Immature natural killer cell (primary cell): ENCODE measurements around the gene DNAJC18. TPM values are rescaled to one million over a fixed set of nuclear protein-coding genes. Genes with fewer than 3 reads are reported as not detected.

ENCODE experiments used
- DNase-seq, 3 donors: peaks; one replicate each; pipeline ENCODE4 v3.0.0; 2022; ENCODE audit warnings: mixed read lengths in 1 of 3
- H3K27ac Mint-ChIP-seq, 6 donors: one replicate each; pipeline ENCODE4 v1.8.0; 2020; ENCODE audit warnings: mixed read lengths in 6 of 6, mild to moderate bottlenecking in 5 of 6, inconsistent platforms in 4 of 6, moderate library complexity in 3 of 6
- H3K27me3 Mint-ChIP-seq, 3 donors: one replicate each; pipeline ENCODE4 v1.8.0; 2020 to 2021; ENCODE audit warnings: low read depth in 3 of 3, mild to moderate bottlenecking in 3 of 3, mixed read lengths in 3 of 3, moderate library complexity in 3 of 3, inconsistent platforms in 1 of 3
- H3K36me3 Mint-ChIP-seq, 3 donors: one replicate each; pipeline ENCODE4 v1.8.0; 2020; ENCODE audit warnings: mixed read lengths in 3 of 3, inconsistent platforms in 2 of 3, mild to moderate bottlenecking in 2 of 3
- H3K4me1 Mint-ChIP-seq, 2 donors: one replicate each; pipeline ENCODE4 v1.8.0; 2020; ENCODE audit warnings: inconsistent platforms in 2 of 2, mild to moderate bottlenecking in 2 of 2, mixed read lengths in 2 of 2, moderate library complexity in 1 of 2
- H3K4me3 Mint-ChIP-seq, 5 donors: one replicate each; pipeline ENCODE4 v1.8.0; 2020; ENCODE audit warnings: mild to moderate bottlenecking in 5 of 5, mixed read lengths in 5 of 5, inconsistent platforms in 3 of 5, moderate library complexity in 3 of 5
- H3K9me3 Mint-ChIP-seq, 6 donors: one replicate each; pipeline ENCODE4 v1.8.0; 2020; ENCODE audit warnings: mild to moderate bottlenecking in 6 of 6, mixed read lengths in 6 of 6, inconsistent platforms in 4 of 6, moderate library complexity in 3 of 6
- polyA plus RNA-seq, 3 donors: library from polyadenylated mRNA; unstranded; fragments of 300-500 nt; fragmentation: Illumina TruSeq; gene quantifications; one replicate each; pipeline ENCODE4 v1.2.3, GENCODE V29; 2021

Gene DNAJC18
- polyA plus RNA-seq, 3 donors from 2014 or later: 3.7 to 4.3 TPM; not detected in 1

GRCh38 chr5:139399501-139400121 lies 39.7 kb downstream of the DNAJC18 start:
- Mint-ChIP-seq H3K4me3 (peak overlapping the region in 2 of 5 donors; percentile 5 to 7), H3K9me3 (no peaks in the 10 kb centered on the region), H3K27ac (peak overlapping the region in 2 of 6 donors; percentile 8 to 12), H3K27me3 (peaks cover 4 to 11% (median 8%) of the 10 kb centered on the region in 3 donors), H3K36me3 (peaks cover 0 to 5% (median 0%) of the 10 kb centered on the region in 3 donors), H3K4me1 (peaks cover 26 to 32% of the 10 kb centered on the region in 2 donors)
- no peak for DNase-seq

GRCh38 chr5:139397921-139398320 lies 41.4 kb downstream of the DNAJC18 start:
- no peak for DNase-seq
- H3K9me3 Mint-ChIP-seq: no peaks in the 10 kb centered on the region
- no peak overlapping the region for H3K27ac Mint-ChIP-seq
- H3K27me3 Mint-ChIP-seq: peaks cover 0 to 5% (median 2%) of the 10 kb centered on the region in 3 donors
- H3K4me3 Mint-ChIP-seq: no peak overlapping the region
- H3K36me3 Mint-ChIP-seq: peaks cover 0 to 5% (median 0%) of the 10 kb centered on the region in 3 donors
- peaks cover 18 to 21% of the 10 kb centered on the region in 2 donors for H3K4me1 Mint-ChIP-seq

- DNase-seq: no peak
- peaks cover 0 to 5% (median 0%) of the 10 kb centered on the region in 3 donors for H3K36me3 Mint-ChIP-seq
- no peak overlapping the region for H3K4me3 Mint-ChIP-seq
- no peak overlapping the region for H3K27ac Mint-ChIP-seq
- H3K27me3 Mint-ChIP-seq: peaks cover under 1 to 5% (median 2%) of the 10 kb centered on the region in 3 donors
- peaks cover 19 to 23% of the 10 kb centered on the region in 2 donors for H3K4me1 Mint-ChIP-seq
- no peaks in the 10 kb centered on the region for H3K9me3 Mint-ChIP-seq
These were observed 42.6 kb downstream of the DNAJC18 start for GRCh38 chr5:139396691-139397090.

- H3K4me3 Mint-ChIP-seq: peak overlapping the region in 2 of 5 donors; percentile 35 to 47
- H3K4me1 Mint-ChIP-seq: peaks cover 25 to 29% of the 10 kb centered on the region in 2 donors
- no peaks in the 10 kb centered on the region for H3K9me3 Mint-ChIP-seq
- H3K27ac Mint-ChIP-seq: no peak overlapping the region
- no peak for DNase-seq
- H3K27me3 Mint-ChIP-seq: peaks cover 2 to 7% (median 7%) of the 10 kb centered on the region in 3 donors
- peaks cover 0 to 5% (median 0%) of the 10 kb centered on the region in 3 donors for H3K36me3 Mint-ChIP-seq
These were observed 43.3 kb downstream of the DNAJC18 start for GRCh38 chr5:139395844-139396640.

GRCh38 chr5:139394654-139395566 lies 44.4 kb downstream of the DNAJC18 start, which contains the start of gene PROB1:
TSS of gene PROB1 (minus strand) at chr5:139395104. CDS start at chr5:139395081, 23 bp downstream.
- DNase-seq: no peak
- Mint-ChIP-seq H3K27me3 (peaks cover 8 to 10% (median 10%) of the 10 kb centered on the region in 3 donors), H3K36me3 (peaks cover 0 to 5% (median 0%) of the 10 kb centered on the region in 3 donors), H3K9me3 (no peaks in the 10 kb centered on the region), H3K4me1 (peaks cover 37 to 41% of the 10 kb centered on the region in 2 donors), H3K27ac (no peak within 1 kb of the TSS), H3K4me3 (peak within 1 kb of the TSS; percentile 35 to 92 (median 90))

GRCh38 chr5:139394123-139394653 lies 45.1 kb downstream of the DNAJC18 start:
- H3K36me3 Mint-ChIP-seq: peaks cover 0 to 2% (median 0%) of the 10 kb centered on the region in 3 donors
- H3K4me1 Mint-ChIP-seq: peaks cover 40 to 41% of the 10 kb centered on the region in 2 donors
- H3K27me3 Mint-ChIP-seq: peaks cover 15 to 17% (median 15%) of the 10 kb centered on the region in 3 donors
- H3K4me3 Mint-ChIP-seq: peak overlapping the region; percentile 25 to 92 (median 90)
- H3K9me3 Mint-ChIP-seq: no peaks in the 10 kb centered on the region
- no peak overlapping the region for H3K27ac Mint-ChIP-seq
- DNase-seq: peak; percentile 58 to 63 (median 59)

GRCh38 chr5:139393497-139394122 lies 45.7 kb downstream of the DNAJC18 start:
- no peaks in the 10 kb centered on the region for H3K36me3 Mint-ChIP-seq
- H3K9me3 Mint-ChIP-seq: no peaks in the 10 kb centered on the region
- H3K4me3 Mint-ChIP-seq: peak overlapping the region; percentile 86 to 92 (median 91)
- H3K4me1 Mint-ChIP-seq: peaks cover 41 to 44% of the 10 kb centered on the region in 2 donors
- H3K27me3 Mint-ChIP-seq: peaks cover 15 to 17% (median 17%) of the 10 kb centered on the region in 3 donors
- no peak for DNase-seq
- peak overlapping the region in 3 of 6 donors; percentile 40 to 64 (median 49) for H3K27ac Mint-ChIP-seq

- Mint-ChIP-seq H3K4me1 (peaks cover 41 to 50% of the 10 kb centered on the region in 2 donors), H3K4me3 (peak overlapping the region; percentile 86 to 92 (median 91)), H3K27ac (peak overlapping the region; percentile 48 to 82 (median 70)), H3K36me3 (no peaks in the 10 kb centered on the region), H3K27me3 (peaks cover 15 to 17% (median 17%) of the 10 kb centered on the region in 3 donors), H3K9me3 (no peaks in the 10 kb centered on the region)
- DNase-seq: peak; percentile 73 to 77 (median 74)
These were observed 46.4 kb downstream of the DNAJC18 start for GRCh38 chr5:139392678-139393496.

GRCh38 chr5:139392324-139392677 lies 47.0 kb downstream of the DNAJC18 start:
- H3K4me1 Mint-ChIP-seq: peaks cover 41 to 53% of the 10 kb centered on the region in 2 donors
- no peaks in the 10 kb centered on the region for H3K36me3 Mint-ChIP-seq
- no peaks in the 10 kb centered on the region for H3K9me3 Mint-ChIP-seq
- H3K4me3 Mint-ChIP-seq: peak overlapping the region; percentile 86 to 92 (median 91)
- DNase-seq: no peak
- peaks cover 15 to 19% (median 17%) of the 10 kb centered on the region in 3 donors for H3K27me3 Mint-ChIP-seq
- peak overlapping the region in 1 of 6 donors; percentile 67 for H3K27ac Mint-ChIP-seq

GRCh38 chr5:139391570-139392323 lies 47.6 kb downstream of the DNAJC18 start:
- peak overlapping the region; percentile 55 to 84 (median 77) for H3K4me3 Mint-ChIP-seq
- H3K36me3 Mint-ChIP-seq: no peaks in the 10 kb centered on the region
- H3K9me3 Mint-ChIP-seq: no peaks in the 10 kb centered on the region
- peaks cover 15 to 17% (median 17%) of the 10 kb centered on the region in 3 donors for H3K27me3 Mint-ChIP-seq
- H3K4me1 Mint-ChIP-seq: peaks cover 41 to 53% of the 10 kb centered on the region in 2 donors
- peak overlapping the region; percentile 86 to 96 (median 92) for H3K27ac Mint-ChIP-seq
- DNase-seq: no peak
